GM12878 (cell line): ENCODE data around the gene HAGHL.

Source experiments
- CEBPB ChIP-seq, 2 experiments: fragments of 150-350 bp in 1 of 2; IDR thresholded peaks; 2 replicates each; pipeline ENCODE4 v1.6.1; 2012 to 2014; ENCODE audit warnings: low read depth in 2 of 2, low read length in 2 of 2, borderline replicate concordance in 1 of 2, inconsistent platforms in 1 of 2
- CTCF ChIP-seq, 3 experiments: IDR thresholded peaks in 2 of 3; conservative IDR thresholded peaks in 1 of 3; 2 replicates each; pipeline ENCODE4 v1.5.1; 2011; ENCODE audit warnings: low read depth in 3 of 3, low read length in 3 of 3, mild to moderate bottlenecking in 3 of 3, control low read depth in 2 of 3, moderate library complexity in 2 of 3, inconsistent platforms in 1 of 3, mixed read lengths in 1 of 3; ENCODE audit not compliant: control insufficient read depth in 2 of 3, insufficient read depth in 1 of 3; ENCODE audit errors: extremely low read depth in 1 of 3
- EGR1 ChIP-seq, 2 experiments: IDR thresholded peaks; 1 replicate in 1 of 2; 2 replicates in 1 of 2; pipeline ENCODE4 v1.6.1; 2011 to 2012; ENCODE audit warnings: low read depth in 2 of 2, low read length in 2 of 2, borderline replicate concordance in 1 of 2, mild to moderate bottlenecking in 1 of 2, moderate library complexity in 1 of 2
- IRF3 ChIP-seq: fragments of 450-650 bp; IDR thresholded peaks from 2 replicates; pipeline ENCODE4 v1.6.1; 2014; ENCODE audit warnings: mild to moderate bottlenecking
- JUND ChIP-seq: IDR thresholded peaks from 2 replicates; pipeline ENCODE4 v1.6.1; 2012; ENCODE audit warnings: low read depth, mild to moderate bottlenecking, low read length, improper control_type of control experiment, moderate library complexity
- POLR2AphosphoS2 ChIP-seq: IDR thresholded peaks from 2 replicates; pipeline ENCODE4 v1.6.1; 2011; ENCODE audit warnings: low read depth, mild to moderate bottlenecking, low read length, improper control_type of control experiment, moderate library complexity
- PRDM15 ChIP-seq: fragments of 450-650 bp; formaldehyde crosslinking; IDR thresholded peaks from 2 replicates; pipeline ENCODE4 v1.4.0; 2020; ENCODE audit warnings: mild to moderate bottlenecking, moderate library complexity
- TAF1 ChIP-seq: IDR thresholded peaks from 2 replicates; pipeline ENCODE4 v1.6.1; 2011; ENCODE audit warnings: mild to moderate bottlenecking, low read depth, low read length, borderline replicate concordance
- TBL1XR1 ChIP-seq: IDR thresholded peaks from 2 replicates; pipeline ENCODE4 v1.6.1; 2012; ENCODE audit warnings: low read depth, low read length, improper control_type of control experiment
- ZBTB33 ChIP-seq: fragments of 450-650 bp; IDR thresholded peaks from 2 replicates; pipeline ENCODE4 v1.6.1; 2017; ENCODE audit warnings: mild to moderate bottlenecking

- TF ChIP-seq CTCF (IDR thresholded peaks at IDR 0.05 in 2 of 3, conservative IDR thresholded peaks at IDR 0.05 in 1 of 3; ENCODE audit: control insufficient read depth in 2 of 3, extremely low read depth in 1 of 3, insufficient read depth in 1 of 3, low read depth in 3 of 3, low read length in 3 of 3) = no peak
- no peak for TF ChIP-seq IRF3
- TF ChIP-seq TBL1XR1 = no peak
- TF ChIP-seq ZBTB33 = no peak
- no peak for TF ChIP-seq JUND
- no peak for TF ChIP-seq POLR2AphosphoS2
- TF ChIP-seq CEBPB (IDR thresholded peaks at IDR 0.05; ENCODE audit: borderline replicate concordance in 1 of 2, low read depth in 2 of 2, low read length in 2 of 2) = no peak
- TF ChIP-seq EGR1 (IDR thresholded peaks at IDR 0.05; ENCODE audit: borderline replicate concordance in 1 of 2, low read depth in 2 of 2, low read length in 2 of 2) = no peak
- TF ChIP-seq TAF1 = no peak
- no peak for TF ChIP-seq PRDM15 (CRISPR knock-in tag)
Measured at GRCh38 chr16:721765-722540, 5.0 kb upstream of the HAGHL start.
